BLaER1 (cell line): ENCODE measurements around the gene ATP8B1.
A peak's percentile ranks its signal among the peaks of the same experiment; 100 is the strongest.
"Not testable (repeated sequence)": the region's sequence is repeated elsewhere in the genome, so short reads cannot be mapped to it uniquely, and the experiment has no call there.

Experiments used
- H3K27ac ChIP-seq: shearing (Covaris generic); formaldehyde crosslinking; 2 replicates; pipeline ENCODE4 v1.8.1; 2022
- H3K27me3 ChIP-seq: shearing (Covaris generic); formaldehyde crosslinking; 2 replicates; pipeline ENCODE4 v1.8.1; 2022
- H3K36me3 ChIP-seq: shearing (Covaris generic); formaldehyde crosslinking; 2 replicates; pipeline ENCODE4 v1.8.1; 2022
- H3K4me1 ChIP-seq: shearing (Covaris generic); formaldehyde crosslinking; 2 replicates; pipeline ENCODE4 v1.8.1; 2022
- H3K4me2 ChIP-seq: shearing (Covaris generic); formaldehyde crosslinking; 2 replicates; pipeline ENCODE4 v1.8.1; 2022
- H3K4me3 ChIP-seq: shearing (Covaris generic); formaldehyde crosslinking; 2 replicates; pipeline ENCODE4 v1.8.1; 2022
- H3K9ac ChIP-seq: shearing (Covaris generic); formaldehyde crosslinking; 2 replicates; pipeline ENCODE4 v1.8.1; 2022
- H3K9me3 ChIP-seq: shearing (Covaris generic); formaldehyde crosslinking; 2 replicates; pipeline ENCODE4 v1.8.1; 2022
- H4K20me1 ChIP-seq: shearing (Covaris generic); formaldehyde crosslinking; 2 replicates; pipeline ENCODE4 v1.8.1; 2022
- Cebpa-rat ChIP-seq: shearing (Covaris generic); IDR thresholded peaks from 2 replicates; pipeline ENCODE4 v1.8.1; 2022

Gene ATP8B1

GRCh38 chr18:57733861-57734260, 69.3 kb downstream of the ATP8B1 start:
- H3K4me2 ChIP-seq: no peak overlapping the region
- H3K27ac ChIP-seq: no peak overlapping the region
- peaks cover 34% of the 10 kb centered on the region for H4K20me1 ChIP-seq
- no peaks in the 10 kb centered on the region for H3K4me1 ChIP-seq
- H3K9me3 ChIP-seq: peaks cover 12% of the 10 kb centered on the region; the same call in 1 of the 2 replicates
- TF ChIP-seq Cebpa-rat: no peak
- peaks cover 35% of the 10 kb centered on the region for H3K36me3 ChIP-seq
- no peak overlapping the region for H3K4me3 ChIP-seq
- no peaks in the 10 kb centered on the region for H3K27me3 ChIP-seq
- no peak overlapping the region for H3K9ac ChIP-seq

GRCh38 chr18:57730146-57730545, 73.0 kb downstream of the ATP8B1 start:
- no peaks in the 10 kb centered on the region for H3K27me3 ChIP-seq
- peaks cover 6% of the 10 kb centered on the region; the same call in 1 of the 2 replicates for H3K4me1 ChIP-seq
- no peak overlapping the region for H3K9ac ChIP-seq
- H3K36me3 ChIP-seq: peaks cover 12% of the 10 kb centered on the region
- TF ChIP-seq Cebpa-rat: no peak
- H3K4me2 ChIP-seq: no peak overlapping the region
- peaks cover 29% of the 10 kb centered on the region for H3K9me3 ChIP-seq
- H4K20me1 ChIP-seq: peaks cover 34% of the 10 kb centered on the region
- no peak overlapping the region for H3K27ac ChIP-seq
- H3K4me3 ChIP-seq: no peak overlapping the region

- H3K27me3 ChIP-seq: no peaks in the 10 kb centered on the region
- H3K27ac ChIP-seq: no peak overlapping the region
- no peak for TF ChIP-seq Cebpa-rat
- H3K4me1 ChIP-seq: peaks cover 6% of the 10 kb centered on the region; the same call in 1 of the 2 replicates
- no peak overlapping the region for H3K9ac ChIP-seq
- no peak overlapping the region for H3K4me2 ChIP-seq
- H4K20me1 ChIP-seq: peaks cover 34% of the 10 kb centered on the region
- H3K4me3 ChIP-seq: no peak overlapping the region
- 0 out of 2 replicates have a peak, but pooled peaks cover 5% of the 10 kb centered on the region for H3K36me3 ChIP-seq
- peaks cover 20% of the 10 kb centered on the region for H3K9me3 ChIP-seq
Measured at GRCh38 chr18:57728941-57729511, 74.1 kb downstream of the ATP8B1 start.

- Histone ChIP-seq H3K4me2 (peak overlapping the region; percentile 3; the same call in 1 of the 2 replicates), H3K27me3 (no peaks in the 10 kb centered on the region), H4K20me1 (peaks cover 34% of the 10 kb centered on the region), H3K27ac (no peak overlapping the region), H3K36me3 (0 out of 2 replicates have a peak, but pooled peaks cover 5% of the 10 kb centered on the region), H3K4me3 (no peak overlapping the region), H3K4me1 (peaks cover 6% of the 10 kb centered on the region; the same call in 1 of the 2 replicates), H3K9me3 (peaks cover 20% of the 10 kb centered on the region), H3K9ac (no peak overlapping the region)
- no peak for TF ChIP-seq Cebpa-rat
Measured at GRCh38 chr18:57727952-57728807, 74.9 kb downstream of the ATP8B1 start.

GRCh38 chr18:57719211-57719935, 83.7 kb downstream of the ATP8B1 start:
- not testable (repeated sequence) for H3K27ac ChIP-seq, H3K4me2 ChIP-seq, H4K20me1 ChIP-seq, H3K27me3 ChIP-seq, H3K9ac ChIP-seq, H3K4me3 ChIP-seq, H3K4me1 ChIP-seq, H3K36me3 ChIP-seq
- H3K9me3 ChIP-seq: peaks cover 53% of the 10 kb centered on the region

- peaks cover 10% of the 10 kb centered on the region for H4K20me1 ChIP-seq
- H3K4me3 ChIP-seq: no peak overlapping the region
- H3K27me3 ChIP-seq: no peaks in the 10 kb centered on the region
- H3K36me3 ChIP-seq: peaks cover 11% of the 10 kb centered on the region
- no peaks in the 10 kb centered on the region for H3K4me1 ChIP-seq
- TF ChIP-seq Cebpa-rat: no peak
- H3K4me2 ChIP-seq: no peak overlapping the region
- no peak overlapping the region for H3K9ac ChIP-seq
- H3K9me3 ChIP-seq: peaks cover 68% of the 10 kb centered on the region
- H3K27ac ChIP-seq: no peak overlapping the region
Measured at GRCh38 chr18:57716549-57716948, 86.6 kb downstream of the ATP8B1 start.

- H3K4me2 ChIP-seq: no peak overlapping the region
- no peak overlapping the region for H3K4me3 ChIP-seq
- no peaks in the 10 kb centered on the region for H3K4me1 ChIP-seq
Measured at GRCh38 chr18:57715671-57716070, 87.4 kb downstream of the ATP8B1 start.

GRCh38 chr18:57715073-57715472, 88.0 kb downstream of the ATP8B1 start:
- Histone ChIP-seq H3K27me3 (no peaks in the 10 kb centered on the region), H3K9me3 (peaks cover 68% of the 10 kb centered on the region), H3K4me3 (no peak overlapping the region), H4K20me1 (peaks cover 25% of the 10 kb centered on the region), H3K27ac (no peak overlapping the region), H3K4me2 (no peak overlapping the region), H3K9ac (no peak overlapping the region), H3K36me3 (peaks cover 11% of the 10 kb centered on the region), H3K4me1 (peaks cover 3% of the 10 kb centered on the region; the same call in 1 of the 2 replicates)
- no peak for TF ChIP-seq Cebpa-rat

More at GRCh38 chr18:57715671-57716070, 87.4 kb downstream of the ATP8B1 start:
- Histone ChIP-seq H3K27me3 (no peaks in the 10 kb centered on the region), H3K9me3 (peaks cover 68% of the 10 kb centered on the region), H3K36me3 (peaks cover 11% of the 10 kb centered on the region), H4K20me1 (peaks cover 19% of the 10 kb centered on the region), H3K9ac (no peak overlapping the region), H3K27ac (no peak overlapping the region)
- TF ChIP-seq Cebpa-rat: no peak

- no peak for TF ChIP-seq Cebpa-rat
- no peak overlapping the region for H3K27ac ChIP-seq
- H3K4me1 ChIP-seq: peaks cover 7% of the 10 kb centered on the region; the same call in 1 of the 2 replicates
- peaks cover 24% of the 10 kb centered on the region for H3K9me3 ChIP-seq
- H3K27me3 ChIP-seq: no peaks in the 10 kb centered on the region
- no peak overlapping the region for H3K9ac ChIP-seq
- no peak overlapping the region; the same call in 1 of the 2 replicates for H3K4me2 ChIP-seq
- peaks cover 11% of the 10 kb centered on the region for H3K36me3 ChIP-seq
- peaks cover 52% of the 10 kb centered on the region for H4K20me1 ChIP-seq
- H3K4me3 ChIP-seq: no peak overlapping the region
Measured at GRCh38 chr18:57710226-57710625, 92.9 kb downstream of the ATP8B1 start.

- Histone ChIP-seq H4K20me1 (peaks cover 61% of the 10 kb centered on the region), H3K9ac (no peak overlapping the region), H3K9me3 (peaks cover 15% of the 10 kb centered on the region), H3K27me3 (no peaks in the 10 kb centered on the region), H3K4me1 (peaks cover 7% of the 10 kb centered on the region; the same call in 1 of the 2 replicates), H3K36me3 (peaks cover 6% of the 10 kb centered on the region), H3K4me2 (no peak overlapping the region), H3K27ac (no peak overlapping the region), H3K4me3 (no peak overlapping the region)
- no peak for TF ChIP-seq Cebpa-rat
Measured at GRCh38 chr18:57709335-57709734, 93.8 kb downstream of the ATP8B1 start.
